HG02852 (cell line): ENCODE data around the gene DENND2D.

Experiments used
- ATAC-seq: cut with Tn5 transposase; IDR thresholded peaks from one replicate; pipeline ENCODE4 v1.9.1; 2021; ENCODE audit warnings: mild to moderate bottlenecking, moderate library complexity; ENCODE audit not compliant: unreplicated experiment

DENND2D gene

DNA sequence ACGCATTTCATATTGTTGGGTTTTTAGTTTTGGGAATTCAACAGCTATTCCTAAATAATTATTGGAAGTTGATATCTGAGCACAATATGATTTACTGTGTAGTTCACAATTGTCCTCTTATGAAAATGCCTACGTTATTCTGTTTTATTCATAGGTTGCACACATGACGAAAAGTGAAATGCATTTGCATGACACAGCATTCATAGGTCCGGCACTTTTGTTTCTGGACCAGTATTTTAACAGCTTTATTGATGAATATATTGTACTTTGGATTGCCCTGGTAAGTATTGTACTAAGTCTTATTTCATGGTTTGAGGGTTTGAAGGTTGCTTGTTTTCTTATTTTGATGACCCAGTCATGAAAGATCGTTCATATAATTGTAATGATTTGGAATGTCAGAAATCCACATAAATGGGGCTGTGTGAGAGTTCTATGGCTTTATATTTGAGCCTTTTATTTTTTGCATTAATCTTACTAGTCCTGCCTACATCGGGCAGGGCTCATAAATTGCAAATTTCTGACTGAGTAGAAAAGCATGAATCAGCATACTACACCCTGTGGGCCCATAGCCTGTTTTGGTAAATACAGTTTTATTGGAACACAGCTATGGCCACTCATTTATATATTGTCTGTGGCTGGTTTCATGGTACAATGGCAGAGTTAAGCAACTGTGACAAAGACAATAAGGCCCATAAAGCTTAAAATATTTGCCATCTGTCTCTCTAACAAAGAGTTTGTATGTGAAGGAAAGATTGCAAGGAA lies 17.0 kb downstream of the DENND2D start:
- ATAC-seq: no peak

DNA sequence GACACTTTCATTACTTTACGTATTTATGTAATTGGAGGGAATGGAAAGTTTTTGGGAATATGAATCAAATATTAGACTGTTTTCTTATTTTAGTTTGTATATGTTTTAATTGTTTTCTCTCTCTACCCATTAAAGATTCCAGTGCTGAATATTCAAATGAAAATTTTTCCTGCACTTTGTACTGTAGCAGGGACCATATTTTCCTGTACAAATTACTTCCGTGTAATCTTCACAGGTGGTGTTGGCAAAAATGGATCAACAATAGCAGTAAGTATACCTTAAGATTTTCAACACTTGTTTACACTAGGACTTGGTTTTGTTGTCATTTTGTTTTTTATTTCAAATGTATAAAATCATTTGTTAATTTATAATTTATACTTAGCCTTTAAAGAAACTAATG lies 18.4 kb downstream of the DENND2D start:
- ATAC-seq: no peak

DNA sequence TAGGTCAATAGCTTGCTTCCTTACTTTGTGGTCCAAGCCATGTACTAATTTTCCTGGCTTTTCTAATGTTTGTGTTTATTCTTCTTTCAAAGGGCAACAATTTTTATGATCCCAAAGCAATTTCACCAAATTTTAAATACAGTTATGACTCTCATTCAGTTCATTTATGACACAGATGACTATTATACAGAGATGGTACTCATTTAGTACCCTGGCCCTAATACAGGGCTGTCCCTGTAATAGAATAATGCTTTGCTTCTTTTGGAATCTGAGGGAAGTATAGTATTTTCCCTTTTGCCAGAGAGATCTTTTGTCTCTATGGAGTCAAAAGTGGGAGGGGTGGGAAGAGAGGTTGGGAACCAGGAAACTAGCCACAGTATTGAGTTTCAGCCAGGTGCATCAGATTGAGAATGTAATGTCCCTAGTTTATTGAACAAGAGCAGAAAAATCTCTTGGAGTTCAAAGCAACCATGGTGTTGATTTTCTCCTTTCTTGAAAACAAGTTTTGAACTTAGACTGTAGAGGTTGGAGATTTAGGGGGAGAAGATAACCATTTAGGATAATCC lies 20.4 kb downstream of the DENND2D start:
- ATAC-seq: no peak

DNA sequence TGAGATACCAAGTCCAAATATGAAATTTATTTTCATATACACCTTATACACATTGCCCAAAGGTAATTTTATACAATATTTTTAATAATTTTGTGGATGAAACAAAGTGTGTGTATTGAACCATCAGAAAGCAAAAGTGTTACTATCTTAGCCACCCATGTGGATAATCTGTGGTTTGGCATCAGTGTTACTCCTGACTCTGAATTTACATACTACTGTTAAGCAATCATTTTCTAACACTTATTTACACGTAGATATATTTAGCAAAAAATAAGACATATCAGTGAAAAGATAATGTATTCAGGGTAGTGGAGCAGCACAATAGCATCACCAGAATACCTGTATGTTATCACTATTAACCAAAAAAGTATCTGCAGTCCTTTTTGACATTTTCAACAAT lies 23.8 kb downstream of the DENND2D start:
- no peak for ATAC-seq

DNA sequence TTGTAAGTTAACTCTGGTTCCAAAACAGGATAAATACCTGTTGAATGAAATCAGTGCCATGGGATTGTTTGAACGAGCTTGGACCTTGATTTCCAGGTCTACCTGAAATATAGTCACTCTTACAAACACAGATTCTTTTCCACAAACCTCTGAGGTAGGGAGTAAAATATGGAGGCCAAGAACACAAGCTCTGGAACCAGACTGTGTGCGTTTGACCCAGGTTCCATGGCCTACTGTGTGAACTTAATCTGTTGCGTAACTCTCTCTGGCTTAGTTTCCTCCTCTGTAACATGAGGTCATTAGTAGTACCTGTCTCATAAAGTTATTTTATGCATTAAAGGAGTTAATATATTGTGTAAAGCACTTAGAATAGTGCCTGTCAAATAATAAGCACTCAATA lies 25.1 kb downstream of the DENND2D start:
- no peak for ATAC-seq

DNA sequence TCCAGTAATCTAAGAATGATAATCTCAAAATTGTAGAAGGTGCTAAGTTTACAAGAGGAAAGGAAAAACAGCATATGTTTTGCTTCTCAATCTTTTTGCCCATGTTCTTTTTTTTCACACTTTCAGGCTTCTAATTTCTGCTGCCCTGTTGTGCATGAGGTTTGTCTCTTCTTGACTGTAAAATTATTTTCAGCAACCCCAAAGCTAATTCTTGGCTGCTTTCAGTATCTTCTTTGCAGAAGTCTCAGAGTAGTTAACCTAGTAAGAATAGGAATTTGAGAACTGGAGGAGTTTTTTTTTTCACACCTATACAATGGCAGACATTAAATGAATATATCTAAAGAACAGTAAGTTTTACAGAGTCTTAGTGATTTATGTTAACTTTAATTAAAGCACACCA lies 26.4 kb downstream of the DENND2D start:
- peak; percentile 57 for ATAC-seq

DNA sequence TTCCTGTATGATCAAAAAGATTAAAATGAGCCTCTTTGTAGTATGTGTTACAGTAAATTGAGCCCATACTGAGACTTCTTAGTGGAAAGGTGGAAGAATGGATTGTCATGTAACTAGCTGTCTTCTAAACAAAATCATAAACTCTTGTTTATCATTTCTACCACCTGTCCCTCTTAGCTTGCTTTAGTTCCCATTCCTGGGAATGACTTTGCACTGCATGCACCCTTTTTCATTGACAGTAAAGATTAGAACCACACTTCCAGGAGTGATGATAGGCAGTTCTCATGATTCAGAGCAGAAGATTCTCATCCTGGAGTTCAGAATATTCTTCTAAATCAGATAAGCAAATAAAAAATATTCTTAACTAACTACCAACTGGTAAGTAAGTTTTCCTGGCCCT lies 28.0 kb downstream of the DENND2D start:
- no peak for ATAC-seq

DNA sequence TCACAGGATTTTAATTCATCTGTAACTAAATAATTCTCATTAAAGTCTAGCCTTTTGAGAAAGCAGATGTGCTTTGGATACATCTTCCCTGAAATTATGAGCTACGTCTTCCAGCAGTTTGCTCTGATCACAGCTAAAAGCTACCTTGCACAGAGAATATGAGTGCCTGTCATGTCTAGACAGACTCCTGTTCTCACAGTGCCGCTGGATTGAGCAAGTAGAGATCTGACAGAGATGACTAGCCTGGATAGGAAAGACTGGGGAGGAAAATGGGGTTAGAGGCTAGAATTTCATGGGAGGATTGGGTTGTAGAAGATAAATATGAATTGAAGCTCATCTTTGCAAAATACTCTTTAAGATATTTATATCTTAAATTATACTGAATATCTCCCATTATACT lies 36.3 kb downstream of the DENND2D start:
- no peak for ATAC-seq

DNA sequence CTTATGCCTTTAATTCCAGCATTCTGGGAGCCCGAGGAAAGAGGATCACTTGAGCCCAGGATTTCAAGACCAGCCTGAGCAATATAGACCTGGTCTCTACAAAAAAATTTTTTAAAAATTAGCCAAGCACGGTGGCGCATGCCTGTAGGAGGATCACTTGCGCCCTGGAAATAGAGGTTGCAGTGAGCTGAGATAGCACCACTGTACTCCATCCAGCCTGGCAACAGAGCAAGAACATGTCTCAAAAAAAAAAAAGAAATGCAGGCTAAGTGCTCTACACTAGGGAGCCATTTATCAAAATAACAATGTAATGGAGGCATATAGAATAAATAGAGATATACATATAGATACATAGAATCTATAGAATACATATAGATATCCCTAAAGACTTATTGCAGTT lies 37.1 kb downstream of the DENND2D start:
- no peak for ATAC-seq

DNA sequence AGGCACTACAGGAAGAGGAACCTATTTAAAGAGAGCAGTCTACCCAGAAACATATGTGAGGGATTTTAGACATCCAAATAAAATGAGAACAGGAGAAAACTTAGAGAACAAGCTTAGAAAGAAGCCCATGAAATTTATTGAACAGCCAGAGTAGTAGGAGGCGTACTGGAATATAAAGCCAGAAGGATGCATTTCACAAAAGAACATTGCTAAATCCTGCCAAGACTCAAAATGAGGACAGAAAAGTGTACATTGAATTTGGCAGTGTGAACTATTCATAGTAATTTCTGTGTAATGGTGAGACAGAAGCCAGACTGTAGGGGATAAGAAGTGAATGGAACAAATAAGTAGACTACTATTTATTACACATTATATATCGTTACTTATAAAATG lies 38.0 kb downstream of the DENND2D start:
- ATAC-seq: no peak

DNA sequence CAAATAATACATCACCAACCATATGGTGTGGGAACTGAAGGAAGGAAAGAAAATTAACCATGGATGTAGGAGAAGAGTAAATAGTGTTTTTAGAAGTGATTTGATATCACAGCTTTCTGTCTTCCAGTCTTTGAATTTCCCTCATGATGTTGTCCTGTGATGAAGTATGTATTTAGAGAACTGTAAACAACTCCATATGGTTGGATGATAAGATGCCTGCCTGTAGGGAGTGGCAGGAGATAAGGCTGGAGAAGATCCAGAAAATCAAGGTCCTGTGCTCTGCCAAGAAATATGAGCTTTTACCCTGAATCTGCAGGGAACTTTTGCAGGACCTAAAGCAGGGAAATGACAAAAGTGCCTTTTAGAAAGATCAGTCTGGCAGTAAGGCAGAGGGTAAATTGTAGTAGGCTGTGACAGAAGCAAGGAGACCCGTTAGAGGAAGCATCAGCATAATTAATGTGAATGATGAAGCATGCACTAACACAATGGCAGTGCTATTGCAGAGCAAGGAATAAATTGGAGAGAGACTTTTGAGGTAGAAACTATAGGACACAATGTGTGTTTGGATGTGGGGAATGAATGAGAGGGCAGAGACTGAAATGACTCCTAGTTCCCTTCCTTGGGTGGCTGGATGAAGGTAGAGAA lies 38.5 kb downstream of the DENND2D start:
- ATAC-seq: no peak

DNA sequence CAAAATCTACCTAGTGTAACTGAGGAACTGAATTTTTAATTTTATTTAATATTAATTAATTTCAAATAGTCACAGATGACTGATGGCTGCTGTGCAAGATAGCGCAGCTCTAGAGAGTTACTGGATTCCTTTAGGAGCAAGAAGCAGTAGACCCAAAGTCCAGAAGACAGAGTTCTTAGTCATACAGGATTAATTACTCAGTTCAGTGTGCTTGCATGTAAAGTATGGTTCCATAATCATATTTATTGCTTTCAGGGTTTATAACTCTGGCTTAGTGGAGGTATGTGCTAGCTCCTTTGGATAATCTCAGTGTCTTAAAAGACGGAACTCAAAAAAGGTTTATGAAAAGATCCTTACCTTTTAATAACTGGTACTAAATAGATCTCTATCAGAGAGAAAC lies 43.0 kb downstream of the DENND2D start:
- no peak for ATAC-seq

DNA sequence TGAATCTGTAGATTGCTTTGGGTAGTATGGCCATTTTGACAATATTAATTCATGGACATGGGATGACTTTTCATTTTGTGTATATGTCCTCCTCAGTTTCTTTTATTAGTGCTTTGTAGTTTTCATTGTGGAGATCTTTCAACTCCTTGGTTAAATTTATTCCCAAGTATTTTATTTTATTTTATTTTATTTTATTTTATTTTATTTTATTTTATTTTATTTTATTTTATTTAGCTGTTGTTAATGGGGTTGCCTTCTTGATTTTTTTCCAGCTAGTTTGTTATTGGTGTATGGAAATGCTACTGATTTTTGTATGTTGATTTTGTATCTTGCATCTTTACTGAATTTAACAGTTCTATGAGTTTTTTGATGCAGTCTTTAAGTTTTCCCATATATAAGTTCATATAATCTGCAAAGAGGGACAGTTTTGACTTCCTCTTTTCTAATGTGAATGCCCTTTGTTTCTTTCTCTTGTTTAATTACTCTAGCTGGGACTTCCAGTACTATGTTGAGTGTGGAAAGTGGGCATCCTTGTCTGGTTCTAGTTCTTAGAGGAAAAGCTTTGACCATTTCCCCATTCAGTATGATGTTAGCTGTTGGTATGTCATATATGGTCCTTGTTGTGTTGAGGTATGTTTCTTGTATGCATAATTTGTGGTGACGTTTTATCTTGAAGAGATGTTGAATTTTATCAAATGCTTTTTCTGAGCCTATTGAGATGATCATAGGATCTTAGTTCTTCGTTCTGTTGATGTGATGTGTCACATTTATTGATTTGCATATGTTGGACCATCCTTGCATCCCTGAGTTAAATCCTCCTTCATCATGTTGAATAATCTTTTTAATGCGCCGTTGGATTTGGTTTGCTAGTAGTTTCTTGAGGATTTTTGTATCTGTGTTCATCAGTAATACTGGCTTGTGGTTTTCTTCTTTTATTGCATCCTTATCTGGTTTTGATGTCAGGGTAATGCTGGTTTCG lies 46.1 kb downstream of the DENND2D start:
- ATAC-seq: no peak

DNA sequence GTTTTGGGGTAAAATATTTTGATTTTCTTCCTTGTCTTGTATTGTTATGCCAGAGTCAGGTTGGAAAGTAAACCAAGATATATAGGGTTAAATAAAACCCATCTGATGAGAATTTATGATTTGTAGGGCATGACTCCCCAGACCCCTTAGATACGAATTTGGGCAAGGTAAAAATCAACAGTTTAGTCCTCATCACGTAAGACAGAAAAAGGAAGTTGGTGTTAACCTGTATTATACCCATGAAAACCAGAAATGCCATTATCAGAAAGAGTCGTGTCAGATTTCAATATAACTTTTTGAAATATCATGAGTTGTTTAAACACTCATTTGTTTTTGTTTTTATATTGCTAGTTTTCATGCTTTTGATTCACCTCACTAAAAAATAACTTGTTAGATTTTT lies 48.6 kb downstream of the DENND2D start:
- ATAC-seq: no peak

DNA sequence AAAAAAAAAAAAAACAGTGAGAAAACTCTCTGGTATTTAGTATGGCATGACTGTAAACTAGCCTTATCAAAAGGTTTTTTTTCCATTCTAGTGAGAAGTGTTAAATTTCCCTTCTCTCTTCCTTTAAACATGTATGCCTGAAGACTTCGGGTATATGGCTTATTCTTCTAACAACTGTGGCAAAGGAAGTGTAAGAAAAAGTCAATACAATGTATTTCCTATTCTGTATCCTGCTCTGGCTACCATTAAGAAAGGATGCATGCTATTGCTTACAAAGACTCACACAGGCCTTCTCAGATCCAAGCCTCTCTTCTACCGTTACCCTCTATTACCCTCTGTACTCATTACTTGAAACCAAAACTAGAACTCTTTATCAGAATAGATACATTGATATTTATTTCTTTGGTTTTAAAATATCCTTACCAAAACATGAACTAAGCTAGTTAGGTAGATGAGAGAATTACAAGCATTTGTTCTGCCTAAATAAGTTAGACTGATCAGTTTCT lies 52.0 kb downstream of the DENND2D start:
- ATAC-seq: peak; percentile 71

DNA sequence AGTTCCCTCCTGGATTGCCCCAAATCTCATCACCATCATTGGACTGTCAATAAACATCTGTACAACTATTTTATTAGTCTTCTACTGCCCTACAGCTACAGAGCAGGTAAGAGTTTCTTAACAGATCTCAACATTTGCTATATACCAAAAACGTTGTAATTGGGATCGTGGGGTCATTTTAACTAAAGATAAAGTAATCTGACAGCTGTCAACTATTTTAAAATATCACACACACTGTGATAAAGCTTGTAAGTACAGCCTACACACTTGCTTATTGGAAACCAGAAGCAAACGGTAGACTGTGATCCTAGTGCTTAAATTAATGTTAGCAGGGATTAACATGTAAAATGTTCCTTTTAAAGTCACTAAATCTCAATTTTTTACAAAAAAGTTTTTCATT lies 52.5 kb downstream of the DENND2D start:
- no peak for ATAC-seq

DNA sequence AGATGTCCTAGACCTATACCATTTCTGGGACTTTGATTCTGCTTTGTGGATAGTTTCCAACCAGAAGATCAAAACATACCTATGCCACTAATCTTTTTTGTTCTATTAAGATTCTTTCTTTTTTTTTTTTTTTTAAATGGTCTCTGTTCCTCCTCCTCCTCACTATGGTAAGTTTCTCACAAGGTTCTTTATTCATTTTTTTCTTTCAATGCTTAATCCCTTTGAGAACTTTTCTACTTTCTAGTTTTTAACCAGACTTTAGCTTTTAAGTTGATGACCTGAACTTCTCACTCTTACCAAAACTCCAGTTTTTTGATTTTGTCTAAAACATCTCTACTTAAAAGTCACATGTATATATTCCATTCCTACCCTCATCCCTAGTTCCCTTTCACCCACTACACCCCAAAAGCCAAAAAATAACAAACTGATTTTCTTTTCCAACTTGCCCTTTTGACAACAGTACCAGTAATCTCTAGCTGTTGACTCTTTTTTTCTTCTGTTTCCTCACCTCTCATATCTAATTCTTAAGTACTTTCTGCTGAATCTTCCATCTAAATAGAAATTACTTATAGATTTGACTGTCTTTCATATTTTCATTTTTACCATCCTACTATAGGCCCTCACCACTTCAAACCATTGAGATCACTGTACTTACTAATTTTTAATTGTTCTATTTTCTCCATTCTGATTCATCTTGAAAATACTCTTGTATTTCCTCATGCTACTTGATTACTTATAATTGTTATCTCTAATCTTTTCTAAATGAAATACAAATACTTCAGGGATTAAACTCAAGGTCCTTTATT lies 54.3 kb downstream of the DENND2D start:
- no peak for ATAC-seq

DNA sequence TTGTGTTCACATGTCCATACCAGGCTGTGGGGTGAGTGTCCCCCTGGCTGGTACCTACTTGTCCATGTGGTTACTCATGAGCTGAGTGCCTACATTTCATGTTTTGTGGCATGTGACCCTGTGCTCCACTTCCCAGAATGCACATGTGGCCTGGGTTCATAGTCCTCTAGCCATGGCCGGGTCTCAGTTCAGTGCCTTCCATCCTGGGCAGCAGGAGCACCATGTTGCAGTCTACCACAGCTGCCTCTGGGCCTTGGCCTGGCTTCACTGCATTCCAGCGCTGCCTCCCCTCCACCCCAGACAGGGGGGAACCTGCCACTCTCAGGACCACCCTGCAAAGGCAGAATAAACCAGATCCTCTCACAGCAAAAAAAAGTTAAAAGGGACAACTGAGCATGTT lies 54.9 kb downstream of the DENND2D start:
- no peak for ATAC-seq

DNA sequence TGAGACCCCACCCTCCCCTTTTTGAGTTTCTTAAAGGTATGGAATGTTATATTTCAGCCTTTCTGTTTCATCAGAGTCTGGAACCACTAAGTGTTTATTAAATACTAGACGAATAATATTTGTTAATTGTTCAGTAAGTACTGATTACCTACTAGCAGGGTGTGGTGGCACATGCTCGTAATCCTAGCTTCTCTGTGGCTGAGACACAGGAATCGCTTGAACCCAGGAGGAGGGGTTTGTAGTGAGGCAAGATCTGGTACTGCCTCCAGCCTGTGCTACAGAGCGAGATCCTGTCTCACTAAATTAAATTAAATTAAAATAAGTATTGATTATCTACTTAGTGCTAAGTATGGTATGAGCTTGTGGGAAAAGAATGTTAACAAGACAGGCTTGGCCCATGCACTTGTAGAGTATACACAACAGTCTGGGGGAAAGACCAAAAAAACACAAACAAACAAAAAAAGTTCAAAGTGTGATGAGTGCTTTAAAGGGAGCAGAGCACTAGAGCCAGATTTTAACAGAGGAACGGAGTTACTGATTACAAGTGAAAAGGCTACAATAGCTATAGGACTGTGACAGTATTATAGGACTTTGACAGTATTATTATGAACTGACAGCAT lies 58.0 kb downstream of the DENND2D start:
- ATAC-seq: no peak
